ENCODE measurements around the gene DAPP1. TPM values are rescaled to one million over a fixed set of nuclear protein-coding genes. Genes with fewer than 3 reads are reported as not detected.

DAPP1 gene
- total RNA-seq, 1 donor from 2014 or later, result not detected

GRCh38 chr4:99845179-99845578 is 28.6 kb downstream of the DAPP1 start:
- Mint-ChIP-seq H3K27me3 (ENCODE audit: unreplicated experiment) (no peaks in the 10 kb centered on the region), H3K4me1 (ENCODE audit: low read depth, unreplicated experiment) (no peaks in the 10 kb centered on the region), H3K27ac (ENCODE audit: unreplicated experiment) (no peak overlapping the region), H3K36me3 (ENCODE audit: unreplicated experiment) (no peaks in the 10 kb centered on the region), H3K9me3 (ENCODE audit: unreplicated experiment) (no peaks in the 10 kb centered on the region), H3K4me3 (ENCODE audit: unreplicated experiment) (no peak overlapping the region)
- TF ChIP-seq CTCF (IDR thresholded peaks at IDR 0.05; ENCODE audit: partially characterized antibody, unreplicated experiment), result no peak
- no peak for DNase-seq

GRCh38 chr4:99845708-99846469 is 29.3 kb downstream of the DAPP1 start:
- Mint-ChIP-seq H3K4me3 (ENCODE audit: unreplicated experiment) (no peak overlapping the region), H3K4me1 (ENCODE audit: low read depth, unreplicated experiment) (no peaks in the 10 kb centered on the region), H3K9me3 (ENCODE audit: unreplicated experiment) (no peaks in the 10 kb centered on the region), H3K27me3 (ENCODE audit: unreplicated experiment) (no peaks in the 10 kb centered on the region), H3K27ac (ENCODE audit: unreplicated experiment) (no peak overlapping the region), H3K36me3 (ENCODE audit: unreplicated experiment) (no peaks in the 10 kb centered on the region)
- TF ChIP-seq CTCF (IDR thresholded peaks at IDR 0.05; ENCODE audit: partially characterized antibody, unreplicated experiment), result no peak
- DNase-seq, result no peak

GRCh38 chr4:99846891-99847290 is 30.3 kb downstream of the DAPP1 start:
- H3K27me3 Mint-ChIP-seq (ENCODE audit: unreplicated experiment), result no peaks in the 10 kb centered on the region
- no peak for DNase-seq

GRCh38 chr4:99847362-99847976 is 30.8 kb downstream of the DAPP1 start:
- Mint-ChIP-seq H3K4me1 (ENCODE audit: low read depth, unreplicated experiment) (no peaks in the 10 kb centered on the region), H3K27me3 (ENCODE audit: unreplicated experiment) (no peaks in the 10 kb centered on the region), H3K4me3 (ENCODE audit: unreplicated experiment) (no peak overlapping the region), H3K36me3 (ENCODE audit: unreplicated experiment) (no peaks in the 10 kb centered on the region), H3K9me3 (ENCODE audit: unreplicated experiment) (no peaks in the 10 kb centered on the region), H3K27ac (ENCODE audit: unreplicated experiment) (no peak overlapping the region)
- no peak for DNase-seq
- TF ChIP-seq CTCF (IDR thresholded peaks at IDR 0.05; ENCODE audit: partially characterized antibody, unreplicated experiment), result no peak

More at GRCh38 chr4:99846891-99847290, 30.3 kb downstream of the DAPP1 start:
- H3K9me3 Mint-ChIP-seq (ENCODE audit: unreplicated experiment), result no peaks in the 10 kb centered on the region
- TF ChIP-seq CTCF (IDR thresholded peaks at IDR 0.05; ENCODE audit: partially characterized antibody, unreplicated experiment), result no peak
- no peak overlapping the region for H3K27ac Mint-ChIP-seq (ENCODE audit: unreplicated experiment)
- H3K4me1 Mint-ChIP-seq (ENCODE audit: low read depth, unreplicated experiment), result no peaks in the 10 kb centered on the region
- H3K4me3 Mint-ChIP-seq (ENCODE audit: unreplicated experiment), result no peak overlapping the region
- no peaks in the 10 kb centered on the region for H3K36me3 Mint-ChIP-seq (ENCODE audit: unreplicated experiment)

- H3K4me3 Mint-ChIP-seq (ENCODE audit: unreplicated experiment), result no peak overlapping the region
- TF ChIP-seq CTCF (IDR thresholded peaks at IDR 0.05; ENCODE audit: partially characterized antibody, unreplicated experiment), result no peak
- H3K27ac Mint-ChIP-seq (ENCODE audit: unreplicated experiment), result no peak overlapping the region
- no peak for DNase-seq
- no peaks in the 10 kb centered on the region for H3K4me1 Mint-ChIP-seq (ENCODE audit: low read depth, unreplicated experiment)
- no peaks in the 10 kb centered on the region for H3K9me3 Mint-ChIP-seq (ENCODE audit: unreplicated experiment)
- no peaks in the 10 kb centered on the region for H3K27me3 Mint-ChIP-seq (ENCODE audit: unreplicated experiment)
- no peaks in the 10 kb centered on the region for H3K36me3 Mint-ChIP-seq (ENCODE audit: unreplicated experiment)
Observed at GRCh38 chr4:99848591-99849001, 32.0 kb downstream of the DAPP1 start.

Data from glutamatergic neuron (in vitro differentiated cells).